ENCODE data around the gene H2AZ2.

The H2AZ2 gene

GRCh38 chr7:44847920-44848634, at the start of gene H2AZ2:
Gene H2AZ2 (minus strand): TSS chr7:44848087. CDS start chr7:44847971, 116 bp downstream.
- peak within 1 kb of the TSS; percentile 88 for H3K4me3 ChIP-seq (ENCODE audit: low read depth, low read length)
- ChIA-PET CTCF (interaction anchor here (0.6 to 6.8 kb wide), 24 partner anchors 9 to 289 kb away, joined by 3 to 57 read pairs (median 4); partner anchors contain the start of gene DDX56), POLR2A (interaction anchor here (0.5 to 2.5 kb wide), 8 partner anchors 25 to 266 kb away, joined by 3 to 7 read pairs (median 5); partner anchors contain the start of genes PURB and TMED4)
- peak; percentile 98 for DNase-seq (ENCODE audit: low read depth, low spot score)
- TF ChIP-seq CTCF (IDR thresholded peaks at IDR 0.05; ENCODE audit: insufficient read depth, low read length, missing control alignments): no peak

- ChIA-PET POLR2A (no interaction called here), CTCF (interaction anchor here (1.7 to 4.1 kb wide), 2 partner anchors 23 to 26 kb away, joined by 8 to 12 read pairs; no protein-coding TSS in a partner anchor)
- no peak overlapping the region for H3K4me3 ChIP-seq (ENCODE audit: low read depth, low read length)
- DNase-seq (ENCODE audit: low read depth, low spot score): no peak
- TF ChIP-seq CTCF (IDR thresholded peaks at IDR 0.05; ENCODE audit: insufficient read depth, low read length, missing control alignments): no peak
These were observed 49.4 kb upstream of the H2AZ2 start for GRCh38 chr7:44897309-44897708.

- POLR2A ChIA-PET: interaction anchor here (0.9 kb wide), 1 partner anchor 9 kb away, joined by 3 read pairs; no protein-coding TSS in a partner anchor
- no peak for DNase-seq (ENCODE audit: low read depth, low spot score)
- TF ChIP-seq CTCF (IDR thresholded peaks at IDR 0.05; ENCODE audit: insufficient read depth, low read length, missing control alignments): no peak
- no peak overlapping the region for H3K4me3 ChIP-seq (ENCODE audit: low read depth, low read length)
- CTCF ChIA-PET: interaction anchor here (1.0 to 1.8 kb wide), 3 partner anchors 11 to 241 kb away, joined by 4 to 5 read pairs (median 4); no protein-coding TSS in a partner anchor
These were observed 47.1 kb upstream of the H2AZ2 start for GRCh38 chr7:44894888-44895580.

- no peak overlapping the region for H3K4me3 ChIP-seq (ENCODE audit: low read depth, low read length)
- CTCF ChIA-PET: interaction anchor here (1.3 to 1.4 kb wide), 2 partner anchors 8 to 243 kb away, joined by 3 to 4 read pairs; partner anchors contain the start of gene PURB
- DNase-seq (ENCODE audit: low read depth, low spot score): no peak
- TF ChIP-seq CTCF (IDR thresholded peaks at IDR 0.05; ENCODE audit: insufficient read depth, low read length, missing control alignments): no peak
- POLR2A ChIA-PET: no interaction called here
These were observed 45.9 kb upstream of the H2AZ2 start for GRCh38 chr7:44893710-44894234.

GRCh38 chr7:44891791-44892190, 43.9 kb upstream of the H2AZ2 start:
- H3K4me3 ChIP-seq (ENCODE audit: low read depth, low read length): no peak overlapping the region
- no peak for DNase-seq (ENCODE audit: low read depth, low spot score)
- CTCF ChIA-PET: interaction anchor here (1.7 to 2.1 kb wide), 2 partner anchors 21 to 35 kb away, joined by 5 to 6 read pairs; no protein-coding TSS in a partner anchor
- POLR2A ChIA-PET: interaction anchor here (0.6 kb wide), 1 partner anchor 220 kb away, joined by 3 read pairs; the partner anchor contains the start of gene TBRG4
- no peak for TF ChIP-seq CTCF (IDR thresholded peaks at IDR 0.05; ENCODE audit: insufficient read depth, low read length, missing control alignments)
